Endothelial cell of umbilical vein (primary cell): ENCODE results near the gene SMC6. TPM values are rescaled to one million over a fixed set of nuclear protein-coding genes. Genes with fewer than 3 reads are reported as not detected.

Experiments used
- BruUV-seq: library from RNA; stranded (reverse); fragments of 400-500 nt; replicated peaks from 2 replicates; lab custom pipeline; 2021; lab: Mats Ljungman, UMichigan
- CTCF ChIA-PET: fragments of 300-600, 350-600 bp; sonication (Branson Sonifier 250); formaldehyde crosslinking; loops from one replicate; lab custom pipeline; 2021; ENCODE audit warnings: antibody characterized with exemption, inconsistent platforms; lab: Charles Lee
- POLR2A ChIA-PET: fragments of 300-600, 350-600 bp; sonication (Branson Sonifier 250); formaldehyde crosslinking; loops from one replicate; lab custom pipeline; 2021; ENCODE audit warnings: antibody characterized with exemption, inconsistent platforms; lab: Charles Lee
- DNase-seq: peaks from one replicate; pipeline ENCODE4 v3.0.0-alpha.2; 2011; ENCODE audit warnings: low read depth, low spot score
- FAIRE-seq: peaks from 2 replicates; lab custom pipeline; 2011; peaks lifted over from hg19 to GRCh38; lab: Jason Lieb, UNC
- H2AFZ ChIP-seq: 2 replicates; pipeline ENCODE4 v1.6.0; 2012; ENCODE audit warnings: low read depth, low read length, control low read depth, inconsistent platforms
- H3K27ac ChIP-seq: 2 replicates; pipeline ENCODE4 v1.5.1; 2011; ENCODE audit warnings: low read depth, mild to moderate bottlenecking, control low read depth, low read length, moderate library complexity; ENCODE audit not compliant: insufficient read depth
- H3K27me3 ChIP-seq, 2 experiments: 2 replicates each; pipeline versions ENCODE4 v1.6.0 to v1.6.1; 2011; ENCODE audit warnings: low read length in 2 of 2, mixed read lengths in 1 of 2; ENCODE audit not compliant: control insufficient read depth in 2 of 2, insufficient read depth in 2 of 2
- H3K36me3 ChIP-seq, 2 experiments: 2 replicates in 1 of 2; 3 replicates in 1 of 2; pipeline ENCODE4 v1.5.1; 2011; ENCODE audit warnings: low read length in 2 of 2, mild to moderate bottlenecking in 1 of 2, moderate library complexity in 1 of 2; ENCODE audit not compliant: control insufficient read depth in 2 of 2, insufficient read depth in 2 of 2; ENCODE audit errors: extremely low read depth in 1 of 2
- H3K4me1 ChIP-seq: 3 replicates; pipeline ENCODE4 v1.5.1; 2011; ENCODE audit warnings: mild to moderate bottlenecking, low read length; ENCODE audit not compliant: control insufficient read depth, insufficient read depth; ENCODE audit errors: extremely low read depth
- H3K4me2 ChIP-seq: 2 replicates; pipeline ENCODE4 v1.6.1; 2011; ENCODE audit warnings: low read length, control low read depth, mixed read lengths; ENCODE audit not compliant: insufficient read depth
- H3K4me3 ChIP-seq, 3 experiments: fragments of 200-600 bp in 1 of 3; sonication (generic), shearing (Covaris generic) in 1 of 3; replicated peaks in 1 of 3; 2 replicates each; pipeline ENCODE4 v1.5.1; 2011 to 2016; ENCODE audit warnings: control low read depth in 3 of 3, low read length in 3 of 3, mild to moderate bottlenecking in 2 of 3, inconsistent platforms in 1 of 3, low read depth in 1 of 3, moderate library complexity in 1 of 3; ENCODE audit not compliant: insufficient read depth in 1 of 3
- H3K79me2 ChIP-seq: 2 replicates; pipeline ENCODE4 v1.6.0; 2012; ENCODE audit warnings: low read length, inconsistent platforms; ENCODE audit not compliant: control insufficient read depth, insufficient read depth
- H3K9ac ChIP-seq: replicated peaks from 2 replicates; pipeline ENCODE3; 2011; ENCODE audit warnings: low read length, control low read depth; ENCODE audit not compliant: insufficient read depth; ENCODE audit errors: extremely low read depth
- H3K9me1 ChIP-seq: replicated peaks from 3 replicates; pipeline ENCODE4 v1.6.0; 2011; ENCODE audit warnings: mild to moderate bottlenecking, low read length; ENCODE audit not compliant: control insufficient read depth, insufficient read depth; ENCODE audit errors: extremely low read depth
- H3K9me3 ChIP-seq: replicated peaks from 2 replicates; pipeline ENCODE4 v1.5.1; 2012; ENCODE audit warnings: low read length, inconsistent platforms; ENCODE audit not compliant: control insufficient read depth, insufficient read depth
- H4K20me1 ChIP-seq: replicated peaks from 2 replicates; pipeline ENCODE3; 2011; ENCODE audit warnings: mild to moderate bottlenecking, low read length; ENCODE audit not compliant: control insufficient read depth, insufficient read depth; ENCODE audit errors: extremely low read depth
- EZH2 ChIP-seq: IDR thresholded peaks from 2 replicates; pipeline ENCODE4 v1.6.1; 2012; ENCODE audit warnings: borderline replicate concordance, low read depth, mild to moderate bottlenecking, moderate library complexity, low read length, inconsistent platforms; ENCODE audit not compliant: severe bottlenecking
- FOS ChIP-seq: IDR thresholded peaks from 2 replicates; pipeline ENCODE4 v1.6.1; 2011; ENCODE audit warnings: mild to moderate bottlenecking, low read length, moderate library complexity, borderline replicate concordance; ENCODE audit not compliant: insufficient read depth
- GATA2 ChIP-seq: IDR thresholded peaks from 2 replicates; pipeline ENCODE4 v1.7.0; 2011; ENCODE audit warnings: low read depth, mild to moderate bottlenecking, moderate library complexity, mixed read lengths, low read length; ENCODE audit not compliant: insufficient read length, insufficient read depth
- JUN ChIP-seq: IDR thresholded peaks from 2 replicates; pipeline ENCODE4 v1.6.1; 2011; ENCODE audit warnings: borderline replicate concordance, low read depth; ENCODE audit not compliant: insufficient read length, insufficient read depth
- MYC ChIP-seq: IDR thresholded peaks from one replicate; pipeline ENCODE4 v1.6.1; 2011; ENCODE audit warnings: mild to moderate bottlenecking, low read depth, low read length
- POLR2A ChIP-seq: IDR thresholded peaks from 2 replicates; pipeline ENCODE4 v1.6.1; 2012; ENCODE audit warnings: low read depth, mild to moderate bottlenecking, control low read depth, low read length
- POLR2AphosphoS5 ChIP-seq: IDR thresholded peaks from 2 replicates; pipeline ENCODE4 v1.6.1; 2012; ENCODE audit warnings: low read depth, mild to moderate bottlenecking, control low read depth, low read length, moderate library complexity; ENCODE audit not compliant: insufficient read depth
- dilution Hi-C: fragments of 300-500 bp; cut with MboI; formaldehyde crosslinking; loops from one replicate; pipeline ENCODE4 v1.15.0; 2019; ENCODE audit warnings: low sequenced_read_pairs; ENCODE audit not compliant: extremely low pct_ligation_motif_present
- intact Hi-C: fragments of 100-400 bp; cut with micrococcal nuclease; formaldehyde crosslinking; loops from one replicate; pipeline ENCODE4 v1.10.0; 2022
- polyA plus RNA-seq, 4 experiments: library from polyadenylated mRNA; depleted of rRNA in 3 of 4; stranded (reverse) in 3 of 4; unstranded in 1 of 4; fragments of >200 nt; gene quantifications; 2 replicates each; pipeline versions ENCODE4 v1.2.1 to v1.2.3, GENCODE V29; 2011 to 2012; ENCODE audit warnings: missing spikeins in 1 of 4
- total RNA-seq: library from RNA; stranded (reverse); gene quantifications from 2 replicates; pipeline ENCODE4 v1.2.3, GENCODE V29; 2021
- TF ChIP-seq, protein P1 (sequence below): IDR thresholded peaks from 2 replicates; pipeline ENCODE4 v1.6.1; 2011; ENCODE audit not compliant: insufficient read depth, insufficient read length
- TF ChIP-seq, protein P2 (sequence below), 2 donors: IDR thresholded peaks; 1 replicate in 1 of 2; 2 replicates in 1 of 2; pipeline ENCODE4 v1.5.1; 2011; ENCODE audit warnings: low read length in 2 of 2, mild to moderate bottlenecking in 2 of 2, moderate library complexity in 2 of 2, control low read depth in 1 of 2, inconsistent platforms in 1 of 2, low read depth in 1 of 2; ENCODE audit not compliant: insufficient read depth in 1 of 2; ENCODE audit errors: extremely low read depth in 1 of 2

Gene SMC6
- total and polyA plus RNA-seq, 2 donors (not counting 3 experiments of a cell fraction or from before 2014, with no cell fraction given) = 7.7 to 38.3 TPM

DNA sequence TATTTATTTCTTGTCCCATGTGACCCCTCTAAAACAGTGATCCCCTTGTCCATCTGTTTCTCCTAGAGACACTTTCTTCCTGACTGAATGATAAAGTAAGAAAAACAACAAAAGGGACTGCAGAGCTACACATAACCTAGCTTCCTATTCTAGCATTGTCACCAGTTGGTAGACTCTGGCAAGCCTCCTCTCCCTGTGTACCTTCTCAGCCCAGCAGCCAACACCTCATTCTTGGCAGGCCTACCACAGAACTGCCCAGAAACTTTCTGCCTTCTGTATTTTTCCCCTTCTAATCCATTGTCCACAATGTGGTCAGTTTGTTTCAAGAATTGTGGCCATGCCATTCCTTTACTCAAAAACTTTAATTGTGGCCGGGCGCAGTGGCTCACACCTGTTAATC is 13.4 kb downstream of the SMC6 start:
- Histone ChIP-seq H2AFZ (no peak overlapping the region), H3K27me3 (no peaks in the 10 kb centered on the region), H3K36me3 (peaks cover 13 to 17% of the 10 kb centered on the region in 2 experiments), H3K4me2 (no peak overlapping the region), H4K20me1 (no peaks in the 10 kb centered on the region), H3K4me1 (peaks cover 20% of the 10 kb centered on the region), H3K9me1 (no peaks in the 10 kb centered on the region), H3K79me2 (peaks cover 6% of the 10 kb centered on the region), H3K9ac (no peak overlapping the region), H3K27ac (no peak overlapping the region), H3K4me3 (no peak overlapping the region), H3K9me3 (no peaks in the 10 kb centered on the region)
- DNase-seq (no peak), FAIRE-seq (no peak)
- dilution Hi-C loops = no loop called here
- TF ChIP-seq POLR2AphosphoS5 (no peak), FOS (no peak), GATA2 (no peak), MYC (no peak), JUN (no peak), EZH2 (no peak), POLR2A (no peak)
- TF ChIP-seq, protein P1, sequence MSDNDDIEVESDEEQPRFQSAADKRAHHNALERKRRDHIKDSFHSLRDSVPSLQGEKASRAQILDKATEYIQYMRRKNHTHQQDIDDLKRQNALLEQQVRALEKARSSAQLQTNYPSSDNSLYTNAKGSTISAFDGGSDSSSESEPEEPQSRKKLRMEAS = no peak
- TF ChIP-seq, protein P2, sequence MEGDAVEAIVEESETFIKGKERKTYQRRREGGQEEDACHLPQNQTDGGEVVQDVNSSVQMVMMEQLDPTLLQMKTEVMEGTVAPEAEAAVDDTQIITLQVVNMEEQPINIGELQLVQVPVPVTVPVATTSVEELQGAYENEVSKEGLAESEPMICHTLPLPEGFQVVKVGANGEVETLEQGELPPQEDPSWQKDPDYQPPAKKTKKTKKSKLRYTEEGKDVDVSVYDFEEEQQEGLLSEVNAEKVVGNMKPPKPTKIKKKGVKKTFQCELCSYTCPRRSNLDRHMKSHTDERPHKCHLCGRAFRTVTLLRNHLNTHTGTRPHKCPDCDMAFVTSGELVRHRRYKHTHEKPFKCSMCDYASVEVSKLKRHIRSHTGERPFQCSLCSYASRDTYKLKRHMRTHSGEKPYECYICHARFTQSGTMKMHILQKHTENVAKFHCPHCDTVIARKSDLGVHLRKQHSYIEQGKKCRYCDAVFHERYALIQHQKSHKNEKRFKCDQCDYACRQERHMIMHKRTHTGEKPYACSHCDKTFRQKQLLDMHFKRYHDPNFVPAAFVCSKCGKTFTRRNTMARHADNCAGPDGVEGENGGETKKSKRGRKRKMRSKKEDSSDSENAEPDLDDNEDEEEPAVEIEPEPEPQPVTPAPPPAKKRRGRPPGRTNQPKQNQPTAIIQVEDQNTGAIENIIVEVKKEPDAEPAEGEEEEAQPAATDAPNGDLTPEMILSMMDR (IDR thresholded peaks at IDR 0.05; ENCODE audit: extremely low read depth in 1 of 2, insufficient read depth in 1 of 2, low read depth in 1 of 2, low read length in 2 of 2) = no peak
- CTCF ChIA-PET = interaction anchor here (1.7 kb wide), 1 partner anchor 69 kb away, joined by 4 read pairs; no protein-coding TSS in a partner anchor
- intact Hi-C loops = no loop called here
- no TSS peak for BruUV-seq
- POLR2A ChIA-PET = interaction anchor here (1.0 kb wide), 1 partner anchor 14 kb away, joined by 3 read pairs; the partner anchor contains the start of gene GEN1
